Esophagus muscularis mucosa (tissue), 3 donors: ENCODE data around the gene PLEKHA6.

Source experiments
- CTCF ChIP-seq, 3 experiments: fragments of 200-600 bp in 2 of 3; fragments of 450-650 bp in 1 of 3; sonication (generic) in 2 of 3; IDR thresholded peaks; one replicate each; pipeline ENCODE4 v1.5.1; 2017 to 2019; ENCODE audit warnings: antibody characterized with exemption in 3 of 3, mild to moderate bottlenecking in 2 of 3, moderate library complexity in 1 of 3
- POLR2A ChIP-seq: fragments of 450-650 bp; IDR thresholded peaks from one replicate; pipeline ENCODE4 v1.6.1; 2017; ENCODE audit warnings: antibody characterized with exemption, moderate library complexity, mild to moderate bottlenecking, low read depth
- POLR2AphosphoS5 ChIP-seq, 2 donors: sonication (generic); formaldehyde crosslinking; IDR thresholded peaks; one replicate each; pipeline ENCODE4 v1.6.1; 2017; ENCODE audit warnings: antibody characterized with exemption in 2 of 2

GRCh38 chr1:204242920-204243319, 116.8 kb downstream of the PLEKHA6 start:
- TF ChIP-seq POLR2A (no peak), POLR2AphosphoS5 (IDR thresholded peaks at IDR 0.05) (no peak), CTCF (IDR thresholded peaks at IDR 0.05) (no peak)
